HepG2 (cell line): Measurements from ENCODE around the gene RNF149. TPM values are rescaled to one million over a fixed set of nuclear protein-coding genes. Genes with fewer than 3 reads are reported as not detected.

ENCODE experiments used
- ARNT2 ChIP-seq: sonication (generic); formaldehyde crosslinking; IDR thresholded peaks from 2 replicates; pipeline ENCODE4 v1.8.0; 2022; ENCODE audit warnings: mild to moderate bottlenecking, low read depth, missing genetic modification reagents, moderate library complexity
- ATF1 ChIP-seq: IDR thresholded peaks from 2 replicates; pipeline ENCODE4 v1.6.1; 2016; ENCODE audit warnings: mild to moderate bottlenecking, control low read depth
- GMEB1 ChIP-seq: sonication (generic); formaldehyde crosslinking; IDR thresholded peaks from 2 replicates; pipeline ENCODE4 v1.5.1; 2020; ENCODE audit warnings: missing genetic modification reagents, mild to moderate bottlenecking, borderline replicate concordance
- GRHL1 ChIP-seq: sonication (generic); formaldehyde crosslinking; conservative IDR thresholded peaks from 2 replicates; pipeline ENCODE4 v1.8.0; 2022; ENCODE audit warnings: missing genetic modification reagents
- HOXA3 ChIP-seq: sonication (generic); formaldehyde crosslinking; IDR thresholded peaks from 2 replicates; pipeline ENCODE4 v1.5.0; 2020; ENCODE audit warnings: missing genetic modification reagents
- NCOA1 ChIP-seq: sonication (generic); formaldehyde crosslinking; IDR thresholded peaks from 2 replicates; pipeline ENCODE4 v1.9.0; 2021; ENCODE audit warnings: missing genetic modification reagents
- NFKBIZ ChIP-seq: IDR thresholded peaks from 2 replicates; pipeline ENCODE4 v1.6.1; 2018; ENCODE audit warnings: missing genetic modification reagents, missing compliant biosample characterization
- POGK ChIP-seq: sonication (generic); formaldehyde crosslinking; conservative IDR thresholded peaks from 2 replicates; pipeline ENCODE4 v1.8.0; 2022; ENCODE audit warnings: mild to moderate bottlenecking, moderate library complexity, missing genetic modification reagents
- RARA ChIP-seq: IDR thresholded peaks from 2 replicates; pipeline ENCODE4 v1.6.1; 2016; ENCODE audit warnings: missing genetic modification reagents, missing compliant biosample characterization
- TRIM24 ChIP-seq: sonication (generic); formaldehyde crosslinking; IDR thresholded peaks from 2 replicates; pipeline ENCODE4 v1.8.0; 2022; ENCODE audit warnings: mild to moderate bottlenecking, missing genetic modification reagents
- ZFP62 ChIP-seq: sonication (generic); formaldehyde crosslinking; IDR thresholded peaks from 2 replicates; pipeline ENCODE4 v1.4.0; 2020; ENCODE audit warnings: missing genetic modification reagents
- ZNF317 ChIP-seq: sonication (generic); formaldehyde crosslinking; IDR thresholded peaks from 2 replicates; pipeline ENCODE4 v1.5.0; 2020; ENCODE audit warnings: mild to moderate bottlenecking, missing genetic modification reagents
- ZNF546 ChIP-seq: sonication (generic); formaldehyde crosslinking; conservative IDR thresholded peaks from 2 replicates; pipeline ENCODE4 v1.8.1; 2023; ENCODE audit warnings: mild to moderate bottlenecking, missing genetic modification reagents
- polyA plus RNA-seq, 8 experiments: library from polyadenylated mRNA; depleted of rRNA in 3 of 8; stranded (reverse) in 7 of 8; unstranded in 1 of 8; fragments of >200 nt; fragmentation: Illumina TruSeq in 4 of 8; extraction: Trizol in 4 of 8; gene quantifications; 2 replicates each; pipeline versions ENCODE4 v1.2.1 to v1.2.3, GENCODE V29; 2011 to 2016; ENCODE audit warnings: low read depth in 4 of 8, missing spikeins in 1 of 8, mixed read lengths in 1 of 8; ENCODE audit not compliant: insufficient read depth in 1 of 8
- total RNA-seq, 5 experiments: library from RNA; depleted of rRNA; stranded (reverse); fragments of >200 nt; fragmentation: Illumina TruSeq; extraction: Trizol; gene quantifications; 2 replicates each; pipeline ENCODE4 v1.2.3, GENCODE V29; 2016; ENCODE audit warnings: low read depth in 1 of 5
- TF ChIP-seq, protein P1 (sequence below): sonication (generic); formaldehyde crosslinking; IDR thresholded peaks from 2 replicates; pipeline ENCODE4 v1.4.0; 2020; ENCODE audit warnings: mild to moderate bottlenecking, missing genetic modification reagents
- TF ChIP-seq, protein P2 (sequence below): sonication (generic); formaldehyde crosslinking; conservative IDR thresholded peaks from 2 replicates; pipeline ENCODE4 v1.4.0; 2020; ENCODE audit warnings: missing genetic modification reagents
- TF ChIP-seq, protein P3 (sequence below): sonication (generic); formaldehyde crosslinking; conservative IDR thresholded peaks from 2 replicates; pipeline ENCODE4 v1.8.0; 2022; ENCODE audit warnings: low read depth, missing genetic modification reagents

RNF149 gene
- total and polyA plus RNA-seq, 2 of the 13 experiments (the other 11 are each of a cell fraction or from before 2014, with no cell fraction given) = 87.6 to 109 TPM

DNA sequence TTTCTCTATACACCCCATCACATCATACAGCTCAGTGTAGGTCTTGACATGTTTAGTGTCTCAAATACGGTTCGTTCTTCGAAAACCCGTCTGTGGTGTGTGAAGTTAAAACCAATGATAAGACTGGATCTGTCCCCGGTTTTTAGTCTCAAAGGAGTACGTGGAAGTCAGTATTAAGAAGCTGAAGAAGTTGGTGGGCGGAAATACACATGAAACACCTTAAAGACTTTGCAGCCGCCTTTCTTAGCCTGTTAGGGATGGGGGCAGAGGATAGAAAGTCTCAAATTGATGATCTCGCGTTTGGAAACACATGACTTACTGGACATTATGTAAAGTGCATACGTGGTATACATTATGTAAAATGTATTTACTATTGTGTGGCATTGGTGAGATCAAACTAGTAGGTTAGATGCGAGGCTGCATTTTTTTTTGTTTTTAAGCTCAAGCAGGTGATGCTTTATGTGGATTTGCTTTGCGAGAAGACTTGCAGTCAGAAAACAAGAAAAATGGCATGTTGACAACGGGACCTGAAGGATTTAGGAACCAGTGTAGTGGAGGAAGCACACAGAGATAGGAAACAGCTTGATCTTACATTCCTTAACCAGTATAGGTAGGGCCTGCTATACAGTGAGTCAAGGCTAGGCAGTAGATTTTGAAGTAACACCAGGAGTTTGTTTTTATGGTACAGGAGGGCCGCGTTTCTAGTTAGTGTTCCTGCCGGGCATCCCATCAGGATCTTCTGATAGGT is 54.6 kb downstream of the RNF149 start (continued):
- TF ChIP-seq GRHL1 = no peak
- no peak for TF ChIP-seq TRIM24 (CRISPR knock-in tag)
- no peak for TF ChIP-seq NCOA1 (CRISPR knock-in tag)
- TF ChIP-seq, protein P1, sequence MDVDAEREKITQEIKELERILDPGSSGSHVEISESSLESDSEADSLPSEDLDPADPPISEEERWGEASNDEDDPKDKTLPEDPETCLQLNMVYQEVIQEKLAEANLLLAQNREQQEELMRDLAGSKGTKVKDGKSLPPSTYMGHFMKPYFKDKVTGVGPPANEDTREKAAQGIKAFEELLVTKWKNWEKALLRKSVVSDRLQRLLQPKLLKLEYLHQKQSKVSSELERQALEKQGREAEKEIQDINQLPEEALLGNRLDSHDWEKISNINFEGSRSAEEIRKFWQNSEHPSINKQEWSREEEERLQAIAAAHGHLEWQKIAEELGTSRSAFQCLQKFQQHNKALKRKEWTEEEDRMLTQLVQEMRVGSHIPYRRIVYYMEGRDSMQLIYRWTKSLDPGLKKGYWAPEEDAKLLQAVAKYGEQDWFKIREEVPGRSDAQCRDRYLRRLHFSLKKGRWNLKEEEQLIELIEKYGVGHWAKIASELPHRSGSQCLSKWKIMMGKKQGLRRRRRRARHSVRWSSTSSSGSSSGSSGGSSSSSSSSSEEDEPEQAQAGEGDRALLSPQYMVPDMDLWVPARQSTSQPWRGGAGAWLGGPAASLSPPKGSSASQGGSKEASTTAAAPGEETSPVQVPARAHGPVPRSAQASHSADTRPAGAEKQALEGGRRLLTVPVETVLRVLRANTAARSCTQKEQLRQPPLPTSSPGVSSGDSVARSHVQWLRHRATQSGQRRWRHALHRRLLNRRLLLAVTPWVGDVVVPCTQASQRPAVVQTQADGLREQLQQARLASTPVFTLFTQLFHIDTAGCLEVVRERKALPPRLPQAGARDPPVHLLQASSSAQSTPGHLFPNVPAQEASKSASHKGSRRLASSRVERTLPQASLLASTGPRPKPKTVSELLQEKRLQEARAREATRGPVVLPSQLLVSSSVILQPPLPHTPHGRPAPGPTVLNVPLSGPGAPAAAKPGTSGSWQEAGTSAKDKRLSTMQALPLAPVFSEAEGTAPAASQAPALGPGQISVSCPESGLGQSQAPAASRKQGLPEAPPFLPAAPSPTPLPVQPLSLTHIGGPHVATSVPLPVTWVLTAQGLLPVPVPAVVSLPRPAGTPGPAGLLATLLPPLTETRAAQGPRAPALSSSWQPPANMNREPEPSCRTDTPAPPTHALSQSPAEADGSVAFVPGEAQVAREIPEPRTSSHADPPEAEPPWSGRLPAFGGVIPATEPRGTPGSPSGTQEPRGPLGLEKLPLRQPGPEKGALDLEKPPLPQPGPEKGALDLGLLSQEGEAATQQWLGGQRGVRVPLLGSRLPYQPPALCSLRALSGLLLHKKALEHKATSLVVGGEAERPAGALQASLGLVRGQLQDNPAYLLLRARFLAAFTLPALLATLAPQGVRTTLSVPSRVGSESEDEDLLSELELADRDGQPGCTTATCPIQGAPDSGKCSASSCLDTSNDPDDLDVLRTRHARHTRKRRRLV = no peak
- TF ChIP-seq ZFP62 (CRISPR knock-in tag) = no peak
- no peak for TF ChIP-seq GMEB1 (CRISPR knock-in tag)
- TF ChIP-seq, protein P2, sequence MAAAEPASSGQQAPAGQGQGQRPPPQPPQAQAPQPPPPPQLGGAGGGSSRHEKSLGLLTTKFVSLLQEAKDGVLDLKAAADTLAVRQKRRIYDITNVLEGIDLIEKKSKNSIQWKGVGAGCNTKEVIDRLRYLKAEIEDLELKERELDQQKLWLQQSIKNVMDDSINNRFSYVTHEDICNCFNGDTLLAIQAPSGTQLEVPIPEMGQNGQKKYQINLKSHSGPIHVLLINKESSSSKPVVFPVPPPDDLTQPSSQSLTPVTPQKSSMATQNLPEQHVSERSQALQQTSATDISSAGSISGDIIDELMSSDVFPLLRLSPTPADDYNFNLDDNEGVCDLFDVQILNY (CRISPR knock-in tag) = no peak
- 0 out of 2 replicates have a peak, but pooled peaks have one; percentile 12 for TF ChIP-seq ARNT2
- TF ChIP-seq ATF1 (CRISPR knock-in tag) = no peak
- TF ChIP-seq NFKBIZ = no peak
- TF ChIP-seq ZNF546 (CRISPR knock-in tag) = no peak
- no peak for TF ChIP-seq HOXA3
- TF ChIP-seq ZNF317 (CRISPR knock-in tag) = no peak
- TF ChIP-seq, protein P3, sequence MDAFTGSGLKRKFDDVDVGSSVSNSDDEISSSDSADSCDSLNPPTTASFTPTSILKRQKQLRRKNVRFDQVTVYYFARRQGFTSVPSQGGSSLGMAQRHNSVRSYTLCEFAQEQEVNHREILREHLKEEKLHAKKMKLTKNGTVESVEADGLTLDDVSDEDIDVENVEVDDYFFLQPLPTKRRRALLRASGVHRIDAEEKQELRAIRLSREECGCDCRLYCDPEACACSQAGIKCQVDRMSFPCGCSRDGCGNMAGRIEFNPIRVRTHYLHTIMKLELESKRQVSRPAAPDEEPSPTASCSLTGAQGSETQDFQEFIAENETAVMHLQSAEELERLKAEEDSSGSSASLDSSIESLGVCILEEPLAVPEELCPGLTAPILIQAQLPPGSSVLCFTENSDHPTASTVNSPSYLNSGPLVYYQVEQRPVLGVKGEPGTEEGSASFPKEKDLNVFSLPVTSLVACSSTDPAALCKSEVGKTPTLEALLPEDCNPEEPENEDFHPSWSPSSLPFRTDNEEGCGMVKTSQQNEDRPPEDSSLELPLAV (CRISPR knock-in tag) = no peak
- 0 out of 2 replicates have a peak, but pooled peaks have one; percentile 33 for TF ChIP-seq POGK (CRISPR knock-in tag)
- no peak for TF ChIP-seq RARA (CRISPR knock-in tag)
